BE2C (cell line): Measurements from ENCODE around the gene CHCHD6.

Source experiments
- DNase-seq: peaks from one replicate; pipeline ENCODE4 v3.0.0-alpha.2; 2020
- H3K27me3 ChIP-seq: fragments of 250-450 bp; sonication (Bioruptor Pico); 2 replicates; pipeline ENCODE4 v1.5.1; 2020; ENCODE audit warnings: mild to moderate bottlenecking
- H3K36me3 ChIP-seq: fragments of 250-450 bp; sonication (Bioruptor Pico); 2 replicates; pipeline ENCODE4 v1.5.1; 2020; ENCODE audit warnings: mild to moderate bottlenecking
- H3K4me1 ChIP-seq: fragments of 250-450 bp; sonication (Bioruptor Pico); 2 replicates; pipeline ENCODE4 v1.5.1; 2020
- H3K4me3 ChIP-seq: 2 replicates; pipeline ENCODE4 v1.5.1; 2011; ENCODE audit warnings: low read depth, low read length
- H3K9me3 ChIP-seq: fragments of 250-450 bp; sonication (Bioruptor Pico); 2 replicates; pipeline ENCODE4 v1.5.1; 2020
- TF ChIP-seq, protein P1 (sequence below): IDR thresholded peaks from 2 replicates; pipeline ENCODE4 v1.5.1; 2012; ENCODE audit warnings: mild to moderate bottlenecking, low read depth, low read length

The CHCHD6 gene

GRCh38 chr3:126677862-126678503 is 26.1 kb upstream of the CHCHD6 start:
- Histone ChIP-seq H3K36me3 (no peaks in the 10 kb centered on the region), H3K4me3 (no peak overlapping the region), H3K4me1 (peaks cover 36% of the 10 kb centered on the region), H3K9me3 (no peaks in the 10 kb centered on the region), H3K27me3 (no peaks in the 10 kb centered on the region)
- no peak for DNase-seq
- TF ChIP-seq, protein P1, sequence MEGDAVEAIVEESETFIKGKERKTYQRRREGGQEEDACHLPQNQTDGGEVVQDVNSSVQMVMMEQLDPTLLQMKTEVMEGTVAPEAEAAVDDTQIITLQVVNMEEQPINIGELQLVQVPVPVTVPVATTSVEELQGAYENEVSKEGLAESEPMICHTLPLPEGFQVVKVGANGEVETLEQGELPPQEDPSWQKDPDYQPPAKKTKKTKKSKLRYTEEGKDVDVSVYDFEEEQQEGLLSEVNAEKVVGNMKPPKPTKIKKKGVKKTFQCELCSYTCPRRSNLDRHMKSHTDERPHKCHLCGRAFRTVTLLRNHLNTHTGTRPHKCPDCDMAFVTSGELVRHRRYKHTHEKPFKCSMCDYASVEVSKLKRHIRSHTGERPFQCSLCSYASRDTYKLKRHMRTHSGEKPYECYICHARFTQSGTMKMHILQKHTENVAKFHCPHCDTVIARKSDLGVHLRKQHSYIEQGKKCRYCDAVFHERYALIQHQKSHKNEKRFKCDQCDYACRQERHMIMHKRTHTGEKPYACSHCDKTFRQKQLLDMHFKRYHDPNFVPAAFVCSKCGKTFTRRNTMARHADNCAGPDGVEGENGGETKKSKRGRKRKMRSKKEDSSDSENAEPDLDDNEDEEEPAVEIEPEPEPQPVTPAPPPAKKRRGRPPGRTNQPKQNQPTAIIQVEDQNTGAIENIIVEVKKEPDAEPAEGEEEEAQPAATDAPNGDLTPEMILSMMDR, result no peak

DNA sequence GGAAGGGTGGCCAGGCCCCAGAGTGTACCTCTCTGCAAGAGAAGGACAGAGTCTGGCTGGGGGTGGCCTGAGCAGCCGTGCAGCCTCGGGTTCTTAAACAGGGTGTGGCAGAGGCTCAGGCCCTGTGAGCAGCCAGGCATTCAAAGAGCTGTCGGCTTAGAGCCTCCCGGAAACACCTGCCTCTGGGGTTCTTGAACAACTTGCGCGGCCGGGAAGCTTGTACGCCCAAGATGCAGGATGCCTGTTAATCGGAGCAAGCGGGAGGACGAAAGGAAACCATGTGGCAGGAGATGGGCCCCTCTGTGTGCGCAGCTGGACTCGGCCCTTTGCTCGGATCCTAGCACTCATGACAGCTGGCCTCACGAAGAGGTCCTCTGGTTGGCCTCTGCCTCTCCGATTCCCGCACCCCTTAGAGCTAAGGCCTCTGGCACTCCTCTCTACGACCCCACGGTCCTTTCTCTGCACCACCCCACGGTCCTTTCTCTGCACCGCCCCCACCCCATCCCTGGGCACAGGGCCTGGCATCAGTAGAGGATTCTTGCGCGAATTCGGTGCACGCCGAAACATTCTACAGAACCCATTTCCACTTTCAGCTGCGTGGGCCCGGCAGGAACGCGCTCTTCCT is 25.2 kb upstream of the CHCHD6 start:
- H3K4me1 ChIP-seq, result peaks cover 41% of the 10 kb centered on the region
- no peak for DNase-seq
- no peaks in the 10 kb centered on the region for H3K36me3 ChIP-seq
- H3K27me3 ChIP-seq, result no peaks in the 10 kb centered on the region
- no peaks in the 10 kb centered on the region for H3K9me3 ChIP-seq
- TF ChIP-seq, protein P1, result no peak
- H3K4me3 ChIP-seq, result no peak overlapping the region

DNA sequence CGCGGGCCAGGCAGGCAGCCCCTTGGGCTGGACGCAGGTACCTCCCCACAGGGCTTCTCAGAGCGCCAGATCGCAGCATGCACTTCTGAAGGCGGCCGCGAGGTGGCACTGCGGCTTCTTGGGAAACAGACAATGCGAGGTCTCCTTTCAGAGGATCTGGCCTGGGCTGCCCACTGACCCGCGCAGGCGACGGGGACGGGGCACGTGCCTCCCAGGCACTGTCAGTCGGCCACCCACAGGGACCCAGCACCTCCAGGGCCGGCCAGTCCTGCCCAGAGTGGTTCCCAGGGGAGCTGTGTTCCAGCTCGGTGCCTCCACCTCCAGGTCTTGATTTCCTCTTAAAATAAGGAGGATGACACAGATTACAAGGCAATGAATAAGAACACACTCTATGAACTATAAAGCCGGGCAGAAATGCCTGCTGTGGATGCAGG is 24.7 kb upstream of the CHCHD6 start:
- peaks cover 43% of the 10 kb centered on the region for H3K4me1 ChIP-seq
- peak; percentile 92 for DNase-seq
- peak overlapping the region; percentile 3 for H3K4me3 ChIP-seq

GRCh38 chr3:126679831-126680666 is 24.0 kb upstream of the CHCHD6 start:
- peak; percentile 41 for DNase-seq

More for the DNA sequence above, 24.7 kb upstream of the CHCHD6 start:
- Histone ChIP-seq H3K9me3 (no peaks in the 10 kb centered on the region), H3K27me3 (no peaks in the 10 kb centered on the region), H3K36me3 (no peaks in the 10 kb centered on the region)
- TF ChIP-seq, protein P1, result peak; percentile 86

DNA sequence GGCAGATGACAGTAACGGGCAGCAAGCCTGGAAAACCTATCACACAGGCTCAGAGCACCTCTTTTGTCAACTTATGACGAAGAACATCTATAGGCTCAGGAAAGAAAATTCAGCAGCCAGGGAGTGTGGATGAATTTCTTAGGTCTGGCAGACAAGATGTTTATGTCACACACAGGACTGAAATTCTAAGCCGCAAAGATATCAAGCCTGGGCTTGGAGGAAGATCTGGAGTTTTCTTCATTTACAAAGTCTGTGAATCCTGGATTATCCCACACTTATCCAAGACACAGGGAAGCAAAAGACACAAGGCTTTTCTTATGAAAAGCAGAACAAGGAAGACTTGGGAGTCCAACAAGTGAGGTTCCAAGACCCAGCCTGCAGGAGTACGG is 23.4 kb upstream of the CHCHD6 start:
- Histone ChIP-seq H3K9me3 (no peaks in the 10 kb centered on the region), H3K27me3 (no peaks in the 10 kb centered on the region), H3K4me3 (no peak overlapping the region), H3K36me3 (no peaks in the 10 kb centered on the region), H3K4me1 (peaks cover 46% of the 10 kb centered on the region)
- TF ChIP-seq, protein P1, result no peak
- no peak for DNase-seq

More at GRCh38 chr3:126679831-126680666, 24.0 kb upstream of the CHCHD6 start:
- H3K27me3 ChIP-seq, result no peaks in the 10 kb centered on the region
- TF ChIP-seq, protein P1, result no peak
- H3K4me1 ChIP-seq, result peaks cover 46% of the 10 kb centered on the region
- H3K4me3 ChIP-seq, result peak overlapping the region; percentile 3
- no peaks in the 10 kb centered on the region for H3K9me3 ChIP-seq
- no peaks in the 10 kb centered on the region for H3K36me3 ChIP-seq
